ENCODE data around the gene ZNF429. TPM values are rescaled to one million over a fixed set of nuclear protein-coding genes. Genes with fewer than 3 reads are reported as not detected.
"Not testable (repeated sequence)": the region's sequence is repeated elsewhere in the genome, so short reads cannot be mapped to it uniquely, and the experiment has no call there.

The ZNF429 gene
- total and polyA plus RNA-seq, 2 of the 4 experiments (the other 2 are of a cell fraction) = 4.3 to 6.4 TPM

DNA sequence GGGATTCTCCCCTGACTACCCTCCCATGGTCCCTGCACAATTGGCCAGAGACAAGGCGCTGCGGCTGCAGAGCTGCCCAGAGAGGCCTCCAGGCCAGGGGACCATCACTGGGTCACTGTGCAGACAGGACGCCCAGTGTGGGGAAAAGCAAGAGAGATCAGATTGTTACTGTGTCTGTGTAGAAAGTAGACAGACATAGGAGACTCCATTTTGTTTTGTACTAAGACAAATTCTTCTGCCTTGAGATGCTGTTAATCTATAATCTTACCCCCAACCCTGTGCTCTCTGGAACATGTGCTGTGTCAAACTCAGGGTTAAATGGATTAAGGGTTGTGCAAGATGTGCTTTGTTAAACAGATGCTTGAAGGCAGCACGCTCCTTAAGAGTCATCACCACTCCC, 62.4 kb downstream of the ZNF429 start:
- CTCF ChIA-PET; POLR2A ChIA-PET (ENCODE audit: unreplicated experiment): not testable (repeated sequence)

More for the DNA sequence above, 62.4 kb downstream of the ZNF429 start:
- H3K79me1 ChIP-seq (ENCODE audit: low read depth in 1 of 2, low read length in 2 of 2); H3K14ac ChIP-seq (replicated peaks; ENCODE audit: low read depth, low read length); H4K91ac ChIP-seq (ENCODE audit: insufficient read depth, low read depth, low read length); ATAC-seq (ENCODE audit: low read depth); H3K4ac ChIP-seq (ENCODE audit: low read depth, low read length); DNase-seq; in situ Hi-C loops (cut with MboI; ENCODE audit: low sequenced_read_pairs); dilution Hi-C loops (cut with HindIII; ENCODE audit: low sequenced_read_pairs, unreplicated experiment); H3K27me3 ChIP-seq (ENCODE audit: control insufficient read depth, insufficient read depth, low read length); H3K56ac ChIP-seq (ENCODE audit: extremely low read depth, insufficient read depth, low read length); H2AK9ac ChIP-seq (replicated peaks; ENCODE audit: low read depth, low read length, poor library complexity); H3K9me1 ChIP-seq (ENCODE audit: insufficient read depth, low read length); H2BK5ac ChIP-seq (ENCODE audit: low read depth, low read length, poor library complexity, severe bottlenecking); H2BK20ac ChIP-seq (ENCODE audit: low read depth, low read length); H3K4me1 ChIP-seq (ENCODE audit: control insufficient read depth, insufficient read depth, low read length); H4K5ac ChIP-seq (ENCODE audit: low read depth, low read length); H2AK5ac ChIP-seq (ENCODE audit: low read depth, low read length); H3K23ac ChIP-seq (ENCODE audit: low read depth, low read length); H2BK15ac ChIP-seq (ENCODE audit: low read depth, low read length); H2BK120ac ChIP-seq (ENCODE audit: low read depth, low read length); H3K18ac ChIP-seq (ENCODE audit: low read depth, low read length); BruUV-seq (replicated peaks); intact Hi-C loops (cut with micrococcal nuclease); H4K20me1 ChIP-seq (ENCODE audit: insufficient read depth, low read length): not testable (repeated sequence)
- H3K4me3 ChIP-seq (ENCODE audit: insufficient read depth, low read depth, low read length) = peak overlapping the region; percentile 72
- H3K4me2 ChIP-seq (ENCODE audit: low read depth, low read length) = peak overlapping the region; percentile 72; the same call in 1 of the 2 replicates
- H3K9ac ChIP-seq (ENCODE audit: low read depth, low read length) = peak overlapping the region; percentile 81
- H4K8ac ChIP-seq (ENCODE audit: low read depth in 2 of 2, low read length in 2 of 2) = 0 out of 4 replicates have a peak overlapping the region, but pooled peaks of 1 of the 2 experiments have one; percentile 49
- peak overlapping the region; percentile 72 for H2AFZ ChIP-seq (replicated peaks; ENCODE audit: low read length, poor library complexity)
- WGBS, 2 experiments (ENCODE audit: extremely low coverage in 2 of 2, insufficient read length in 1 of 2) = no CpG with 5 or more reads among the region's 4 CpGs
- H3K36me3 ChIP-seq (ENCODE audit: control insufficient read depth, insufficient read depth, low read length) = peaks cover 13% of the 10 kb centered on the region; the same call in 1 of the 2 replicates
- H3K27ac ChIP-seq (ENCODE audit: insufficient read depth, low read length) = peak overlapping the region; percentile 49; the same call in 1 of the 2 replicates
- peaks cover 23% of the 10 kb centered on the region for H3K9me3 ChIP-seq (ENCODE audit: control insufficient read depth, insufficient read depth, low read length)
